KBM-7 (cell line): ENCODE data around the gene VPS37D.
"Not testable (repeated sequence)": the region's sequence is repeated elsewhere in the genome, so short reads cannot be mapped to it uniquely, and the experiment has no call there.

Experiments
- DNase-seq: peaks from one replicate; pipeline ENCODE4 v3.0.0-alpha.2; 2015
- in situ Hi-C: fragments of 300-500 bp; cut with MboI; formaldehyde crosslinking; loops from 2 replicates; pipeline ENCODE4 v1.14.3; 2020; ENCODE audit warnings: low sequenced_read_pairs, low pct_unique_long_range_greater_than_20kb, mixed read lengths

Gene VPS37D

DNA sequence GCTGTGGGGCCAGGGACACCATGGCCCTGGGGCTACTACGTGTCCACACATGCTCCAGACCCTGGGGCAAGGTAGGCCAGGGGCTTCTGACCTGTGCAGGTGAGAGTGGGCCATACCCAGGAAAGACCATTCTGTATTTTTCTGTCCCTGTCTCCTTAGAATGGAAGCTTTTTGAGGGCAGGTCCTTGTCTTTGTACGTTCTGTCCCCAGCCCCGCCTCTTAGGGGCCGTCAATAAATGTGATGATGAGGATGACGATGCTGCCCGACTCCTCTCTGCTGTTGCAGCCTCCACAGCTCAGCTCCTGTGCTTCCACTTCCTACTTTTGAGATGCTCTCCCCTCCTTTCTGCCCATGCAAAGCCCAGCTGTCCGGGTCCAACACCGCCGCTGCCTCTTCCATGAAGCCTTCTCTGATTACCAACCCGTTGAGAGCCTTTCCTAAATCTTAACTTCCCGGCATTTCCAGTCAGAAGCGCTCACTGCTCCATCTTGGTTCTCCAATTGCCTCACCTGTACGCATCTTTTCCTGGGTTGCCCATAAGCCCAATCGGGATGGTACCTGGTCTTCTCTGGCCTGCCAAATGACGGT is 4.3 kb downstream of the VPS37D start:
- in situ Hi-C loops = no loop called here
- no peak for DNase-seq

DNA sequence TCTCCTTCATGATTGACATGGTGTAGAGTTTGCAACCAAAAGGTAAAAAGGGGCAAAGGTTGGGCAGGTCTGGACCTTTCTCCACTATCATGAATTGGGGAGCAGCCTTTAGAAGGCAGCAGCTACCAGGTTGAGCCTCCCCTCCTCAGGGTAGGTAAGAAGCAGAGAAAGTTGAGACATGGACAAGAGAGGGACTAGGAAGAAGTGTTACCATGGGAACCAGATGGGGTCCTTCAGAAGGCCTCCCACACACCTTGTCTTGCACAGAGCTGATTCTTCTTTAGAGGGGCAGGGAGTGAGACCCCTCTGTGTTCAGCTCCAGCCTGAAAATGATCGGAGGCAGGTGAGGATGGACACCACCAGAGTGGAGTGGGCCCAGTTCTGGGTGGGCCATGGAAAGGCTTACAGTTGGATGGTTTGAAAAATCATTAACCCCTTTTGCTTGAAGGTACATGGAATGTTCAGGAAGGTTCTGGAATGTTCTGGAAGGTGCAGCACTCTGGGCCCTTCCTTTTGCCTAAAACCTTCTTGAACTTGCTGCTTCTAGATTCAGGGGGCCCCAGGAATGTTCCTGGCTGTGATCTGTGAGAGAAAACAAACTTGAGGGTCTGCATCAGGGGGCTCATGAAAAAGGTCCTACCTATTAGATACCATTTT is 7.0 kb downstream of the VPS37D start:
- DNase-seq = no peak
- in situ Hi-C loops = no loop called here

DNA sequence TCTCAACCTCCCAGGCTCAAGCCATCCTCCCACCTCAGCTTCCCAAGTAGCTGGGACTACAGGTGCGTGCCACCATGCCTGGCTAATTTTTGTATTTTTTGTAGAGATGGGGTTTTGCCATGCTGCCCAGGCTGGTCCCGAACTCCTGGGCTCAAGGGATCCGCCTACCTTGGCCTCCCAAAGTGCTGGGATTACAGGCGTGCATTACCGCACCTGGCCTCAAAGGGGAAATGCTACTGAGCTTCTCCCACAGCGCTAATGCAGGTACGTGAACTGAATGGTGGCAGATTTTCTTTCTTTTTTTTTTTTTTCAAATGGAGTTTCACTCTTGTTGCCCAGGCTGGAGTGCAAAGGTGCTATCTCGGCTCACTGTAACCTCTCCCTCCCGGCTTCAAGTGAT is 8.4 kb downstream of the VPS37D start:
- DNase-seq, in situ Hi-C loops: not testable (repeated sequence)

DNA sequence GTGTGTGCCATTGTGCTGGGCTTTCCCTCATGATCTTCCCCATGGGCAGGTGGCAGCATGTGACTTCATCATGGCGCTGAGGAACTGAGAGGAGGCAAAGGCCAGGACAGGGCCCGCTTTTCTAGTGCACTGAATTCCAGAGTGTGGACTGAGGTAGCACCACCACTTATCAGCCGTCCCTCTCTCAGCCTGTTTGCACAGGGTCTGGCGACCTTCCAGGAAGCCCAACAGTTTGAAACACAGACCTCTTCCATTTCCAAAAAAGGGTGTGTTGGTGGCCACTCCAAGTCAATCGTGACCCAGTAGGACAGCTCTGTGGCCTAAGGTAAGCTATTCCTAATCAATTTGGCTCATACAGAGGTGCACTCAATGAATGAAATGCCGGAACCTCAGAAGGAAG is 11.2 kb downstream of the VPS37D start:
- DNase-seq = no peak
- in situ Hi-C loops = no loop called here

GRCh38 chr7:73679709-73680108 is 12.1 kb downstream of the VPS37D start:
- in situ Hi-C loops = no loop called here
- no peak for DNase-seq

DNA sequence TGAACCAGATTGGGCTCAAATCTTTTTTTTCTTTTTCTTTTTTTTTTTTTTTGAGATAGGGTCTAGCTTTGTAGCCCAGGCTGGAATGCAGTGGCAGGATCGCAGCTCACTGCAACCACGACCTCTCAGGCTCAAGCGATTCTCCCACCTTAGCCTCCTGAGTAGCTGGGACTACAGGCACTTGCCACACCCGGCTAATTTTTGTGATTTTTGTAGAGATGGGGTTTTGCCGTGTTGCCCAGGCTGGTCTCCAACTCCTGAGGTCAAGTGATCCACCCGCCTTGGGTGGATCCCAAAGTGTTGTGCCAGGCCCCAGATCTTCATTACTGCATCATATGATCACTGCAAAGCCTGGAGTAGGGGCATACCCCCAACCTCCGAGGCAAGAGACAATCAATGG is 12.9 kb downstream of the VPS37D start:
- in situ Hi-C loops = no loop called here
- no peak for DNase-seq

GRCh38 chr7:73681031-73681430 is 13.4 kb downstream of the VPS37D start:
- in situ Hi-C loops = no loop called here
- no peak for DNase-seq

DNA sequence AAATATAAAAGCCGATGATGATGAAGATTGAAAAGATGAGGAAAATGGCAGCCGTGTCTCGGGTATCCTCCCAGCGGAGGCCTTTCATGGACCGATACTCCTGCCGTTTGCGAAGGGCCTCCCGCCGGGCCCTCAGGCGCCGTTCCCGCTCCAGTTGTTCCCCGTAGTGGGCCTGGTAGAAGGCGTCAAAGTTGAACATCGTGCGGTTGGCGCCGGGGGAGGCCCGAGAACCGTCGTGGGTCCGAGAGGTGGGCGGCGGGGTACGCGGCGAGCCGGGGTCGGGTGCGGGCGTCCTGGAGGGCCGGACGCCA is 15.1 kb downstream of the VPS37D start:
- in situ Hi-C loops = no loop called here
- DNase-seq = no peak

DNA sequence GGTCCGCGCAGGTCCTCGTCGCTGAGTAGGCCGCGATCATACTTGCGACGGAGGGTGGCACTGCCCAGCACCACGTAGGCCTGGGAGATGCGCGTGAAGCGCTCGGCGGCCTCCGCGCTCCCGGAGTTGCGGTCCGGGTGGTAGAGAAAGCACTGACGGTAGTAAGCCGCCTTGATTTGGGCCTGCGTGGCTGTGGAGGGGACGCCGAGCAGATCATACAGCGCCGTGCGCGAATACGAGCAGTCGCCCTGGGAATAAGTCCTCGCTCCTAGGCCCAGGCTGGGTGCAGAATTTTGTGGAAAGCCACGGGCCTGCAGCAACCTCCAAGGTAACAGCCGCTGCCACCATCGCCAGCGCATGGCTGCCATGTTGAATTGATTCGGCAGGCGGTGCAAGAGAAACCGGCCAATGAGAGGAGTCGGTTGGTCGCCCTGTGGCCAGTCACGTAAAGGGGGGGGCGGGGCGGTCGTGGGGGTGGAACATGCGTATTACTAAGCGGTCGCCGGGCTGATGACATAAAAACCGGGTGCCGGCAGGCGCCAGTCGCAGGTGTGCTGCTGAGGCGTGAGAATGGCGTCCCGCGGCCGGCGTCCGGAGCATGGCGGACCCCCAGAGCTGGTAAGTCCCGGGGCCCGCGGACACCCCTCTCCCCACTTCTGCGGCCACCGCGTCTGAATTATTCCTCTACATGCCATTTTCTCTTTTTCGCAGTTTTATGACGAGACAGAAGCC is 15.6 kb downstream of the VPS37D start, which contains the start of the genes BUD23 and DNAJC30:
BUD23 (plus strand) TSS at position 542 of the 732 bp plus-strand sequence; CDS start at position 571, 29 bp downstream.
DNAJC30 (minus strand) TSS at position 398 of the 732 bp plus-strand sequence; CDS start at position 368, 30 bp downstream.
- in situ Hi-C loops = no loop called here

DNA sequence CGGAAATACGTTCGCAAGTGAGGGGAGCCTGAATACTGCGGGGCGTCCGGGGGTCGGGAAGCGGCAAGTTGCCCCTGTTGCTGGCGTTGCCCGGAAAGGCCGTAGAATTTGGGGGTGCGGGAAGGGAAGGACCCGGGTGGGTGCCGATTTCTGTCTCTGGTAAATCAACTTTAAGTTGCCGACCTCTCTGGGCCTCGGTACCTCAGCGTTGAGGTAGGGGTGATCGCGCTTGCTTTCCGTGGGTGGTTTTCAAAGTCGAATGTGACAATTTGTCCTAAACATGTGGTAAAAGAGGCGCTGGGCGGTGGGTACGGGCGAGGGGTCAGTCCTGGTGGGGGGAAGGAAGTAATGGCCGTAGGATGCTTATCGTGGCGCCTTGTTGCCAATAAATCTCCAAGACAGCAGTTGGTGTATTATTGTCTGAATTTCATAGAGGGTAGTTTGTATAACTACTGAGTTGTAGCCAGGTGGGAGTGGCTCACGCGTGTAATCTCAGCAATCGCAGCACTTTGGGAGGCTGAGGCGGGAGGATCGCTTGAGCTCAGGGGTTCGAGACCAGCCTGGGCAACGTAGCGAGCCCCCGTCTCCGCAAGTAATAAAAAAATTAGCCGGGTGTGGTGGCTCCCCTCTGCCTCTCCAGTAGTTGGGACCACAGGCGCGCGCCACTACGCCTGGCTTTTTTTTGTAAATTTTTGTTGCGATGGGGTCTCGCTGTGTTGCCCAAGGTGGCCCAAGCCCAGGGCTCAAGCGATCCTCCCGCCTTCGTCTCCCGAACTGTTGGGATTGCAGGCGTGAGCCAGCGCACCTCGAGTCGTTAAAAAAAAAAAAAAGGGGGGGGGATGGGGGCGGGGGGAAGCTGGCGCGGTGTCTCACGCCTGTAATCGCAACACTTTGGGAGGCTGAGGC is 16.4 kb downstream of the VPS37D start:
- DNase-seq = no peak
- in situ Hi-C loops = no loop called here

More for the DNA sequence above, 15.6 kb downstream of the VPS37D start, which contains the start of the genes BUD23 and DNAJC30:
- DNase-seq = peak; percentile 91

DNA sequence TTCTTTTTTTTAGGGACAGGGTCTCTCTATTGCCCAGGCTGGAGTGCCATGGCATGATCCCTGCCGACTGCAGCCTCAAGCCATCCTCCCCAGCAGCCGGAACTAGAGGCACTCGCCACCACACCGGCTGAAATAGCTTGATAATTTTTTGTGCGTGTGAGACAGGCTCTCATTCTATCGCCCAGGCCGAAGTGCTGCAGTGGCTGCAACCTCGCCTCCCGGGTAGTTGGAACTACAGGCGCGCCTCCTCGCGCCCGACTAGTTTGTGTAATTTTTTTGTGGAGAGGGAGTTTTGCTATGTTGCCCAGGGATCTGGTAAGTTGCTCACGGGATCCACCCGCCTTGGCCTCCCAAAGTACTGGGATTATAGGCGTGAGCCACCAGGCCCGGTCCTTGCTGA is 17.7 kb downstream of the VPS37D start:
- DNase-seq = no peak
- in situ Hi-C loops = no loop called here

GRCh38 chr7:73688288-73688687 is 20.7 kb downstream of the VPS37D start:
- no peak for DNase-seq
- in situ Hi-C loops = no loop called here

- in situ Hi-C loops = no loop called here
- no peak for DNase-seq
Observed at GRCh38 chr7:73690646-73691045, 23.0 kb downstream of the VPS37D start.

DNA sequence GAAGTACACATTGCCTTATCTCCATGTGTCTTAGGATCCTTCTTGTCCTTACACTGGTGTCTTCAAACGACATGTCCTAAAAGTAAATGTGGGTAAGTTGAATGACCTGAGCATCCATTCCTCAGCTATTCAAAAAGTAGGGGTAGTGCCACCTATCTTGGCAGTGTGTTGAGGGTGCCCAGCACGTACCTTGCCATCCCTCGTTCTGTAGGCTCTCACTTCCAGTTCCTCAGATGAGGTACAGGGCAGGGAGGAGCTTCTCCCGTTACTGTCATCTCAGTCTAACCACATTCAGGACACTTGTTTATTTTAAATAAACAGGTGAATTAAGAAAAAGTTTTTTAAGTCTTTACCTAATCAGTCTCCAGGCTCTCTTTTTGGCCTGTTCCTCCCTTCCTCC is 28.7 kb downstream of the VPS37D start:
- in situ Hi-C loops = no loop called here
- no peak for DNase-seq

DNA sequence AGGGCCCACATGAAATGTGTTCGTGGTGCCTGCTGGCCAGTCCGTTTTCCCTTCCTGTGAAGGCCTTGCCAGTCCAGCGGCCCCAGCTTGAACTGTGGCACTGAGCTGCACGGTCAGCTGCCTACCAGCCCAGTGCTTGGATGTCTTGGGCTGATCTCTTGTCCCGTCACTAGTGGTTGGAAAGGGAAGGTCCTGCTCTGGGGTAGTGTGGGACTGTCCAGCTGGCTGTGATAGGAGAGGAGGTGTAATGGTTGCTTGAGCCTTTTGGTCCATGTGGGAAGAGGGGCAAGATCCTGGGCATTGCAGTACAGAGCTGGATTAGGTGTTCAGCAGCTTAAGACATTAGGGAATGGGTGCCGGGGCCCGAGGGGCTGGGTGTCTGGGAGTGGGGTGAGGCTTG is 30.8 kb downstream of the VPS37D start:
- no peak for DNase-seq
- in situ Hi-C loops = no loop called here

- in situ Hi-C loops = no loop called here
- DNase-seq = no peak
Observed at GRCh38 chr7:73699370-73700068, 31.9 kb downstream of the VPS37D start.

DNA sequence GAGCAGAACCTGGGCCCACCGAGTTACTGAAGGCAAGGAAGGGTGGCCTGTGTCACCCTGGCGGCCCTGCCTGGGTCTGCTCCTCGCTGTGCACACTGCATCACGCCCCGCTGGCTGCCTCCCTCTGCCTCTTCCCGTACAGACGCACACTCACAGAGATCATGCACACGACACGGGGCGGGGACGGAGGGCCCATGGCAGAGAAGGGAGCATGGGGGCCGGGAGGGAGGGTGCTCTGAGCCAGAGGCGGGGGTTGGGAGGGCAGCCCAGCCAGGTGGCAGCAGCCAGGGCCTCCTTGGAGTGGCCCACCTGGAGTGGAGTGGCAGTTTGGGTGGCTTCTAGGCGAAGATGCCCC is 32.4 kb downstream of the VPS37D start:
- no peak for DNase-seq
- in situ Hi-C loops = no loop called here

DNA sequence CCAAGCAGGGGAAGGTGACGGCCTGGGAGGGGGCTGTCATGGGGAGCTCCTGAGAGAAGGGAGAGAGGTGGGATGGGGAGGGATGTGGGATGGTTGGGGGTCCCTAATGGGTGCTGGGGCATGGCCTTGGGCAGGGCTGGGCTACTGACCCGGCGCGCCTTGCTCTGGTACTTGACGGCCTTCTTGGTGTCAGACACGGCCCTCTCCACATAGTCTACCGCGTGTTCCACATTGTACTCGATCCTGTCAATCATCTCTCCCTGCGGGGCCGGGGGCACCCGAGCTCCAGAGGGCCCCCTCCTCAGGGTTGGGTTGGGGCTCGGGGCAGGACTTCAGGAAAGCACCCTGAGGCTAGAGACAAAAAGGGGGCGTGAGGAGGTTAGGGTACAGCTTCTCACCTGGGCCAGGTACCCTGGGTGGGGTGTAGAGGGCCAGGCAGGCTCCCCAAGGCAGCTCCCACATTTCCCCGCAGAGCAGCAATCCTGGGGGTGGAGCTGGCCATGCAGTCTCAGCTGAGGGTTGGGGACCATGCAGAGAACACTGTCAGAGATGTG is 33.0 kb downstream of the VPS37D start:
- no peak for DNase-seq
- in situ Hi-C loops = no loop called here
